Upper lobe of left lung (tissue), 4 donors: ENCODE results near the gene CXCR5.

Experiments used
- CTCF ChIP-seq, 6 experiments: fragments of 450-650 bp in 4 of 6; fragments of 200-600 bp in 2 of 6; sonication (generic) in 2 of 6; IDR thresholded peaks; one replicate each; pipeline ENCODE4 v1.5.1; 2016 to 2019; ENCODE audit warnings: antibody characterized with exemption in 6 of 6
- EP300 ChIP-seq, 4 donors: sonication (generic); formaldehyde crosslinking; IDR thresholded peaks; one replicate each; pipeline ENCODE4 v1.5.1; 2017; ENCODE audit warnings: antibody characterized with exemption in 4 of 4, control low read depth in 2 of 4
- POLR2A ChIP-seq, 4 donors: fragments of 450-650 bp; IDR thresholded peaks; one replicate each; pipeline ENCODE4 v1.5.1; 2016 to 2017; ENCODE audit warnings: antibody characterized with exemption in 4 of 4, mild to moderate bottlenecking in 2 of 4

GRCh38 chr11:118859973-118860372, 23.7 kb upstream of the CXCR5 start:
- TF ChIP-seq CTCF (IDR thresholded peaks at IDR 0.05) (no peak), POLR2A (IDR thresholded peaks at IDR 0.05) (no peak), EP300 (IDR thresholded peaks at IDR 0.05) (no peak)
